Measurements from ENCODE around the gene CIART. TPM values are rescaled to one million over a fixed set of nuclear protein-coding genes. Genes with fewer than 3 reads are reported as not detected.
"Not testable (repeated sequence)": the region's sequence is repeated elsewhere in the genome, so short reads cannot be mapped to it uniquely, and the experiment has no call there.

The CIART gene
- total and polyA plus RNA-seq, 2 experiments from 2014 or later, result 1.8 to 7.1 TPM

DNA sequence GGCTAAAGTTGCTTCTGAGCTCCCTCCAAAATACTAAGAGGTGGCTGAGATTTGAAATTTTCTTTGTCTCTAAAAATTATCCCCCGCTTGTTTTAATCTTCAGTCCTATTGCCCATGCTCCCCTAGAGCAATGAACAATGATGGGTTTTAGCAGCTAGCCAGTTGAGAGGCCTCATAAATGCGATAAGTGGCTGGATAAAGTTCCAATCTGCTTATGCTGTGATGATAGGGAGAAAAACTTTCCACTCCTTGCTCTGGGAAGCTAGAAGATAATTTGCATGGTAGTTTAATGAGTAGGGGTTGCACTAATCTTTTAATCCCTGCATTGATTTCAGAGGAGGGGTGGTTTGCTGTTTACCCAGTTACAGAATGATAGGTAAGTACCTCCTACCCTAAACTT, 29.4 kb downstream of the CIART start:
- Histone ChIP-seq H3K79me2 (no peaks in the 10 kb centered on the region), H3K4me3 (no peak overlapping the region), H4K20me1 (ENCODE audit: insufficient read depth, poor library complexity, severe bottlenecking) (no peaks in the 10 kb centered on the region), H3K27me3 (no peaks in the 10 kb centered on the region), H3K27ac (no peak overlapping the region), H2AFZ (no peak overlapping the region), H3K9me2 (replicated peaks; ENCODE audit: insufficient read depth) (no peaks in the 10 kb centered on the region), H3K4me2 (no peak overlapping the region), H3K4me1 (ENCODE audit: insufficient read depth) (no peaks in the 10 kb centered on the region), H3K36me3 (replicated peaks; ENCODE audit: insufficient read depth, low read depth) (no peaks in the 10 kb centered on the region), H3K9me3 (ENCODE audit: low read depth) (no peaks in the 10 kb centered on the region)
- WGBS (ENCODE audit: low lambda C conversion rate, missing lambda C conversion rate), result 88% methylated on average over 2 of the region's 2 CpGs
- TF ChIP-seq, protein P1, sequence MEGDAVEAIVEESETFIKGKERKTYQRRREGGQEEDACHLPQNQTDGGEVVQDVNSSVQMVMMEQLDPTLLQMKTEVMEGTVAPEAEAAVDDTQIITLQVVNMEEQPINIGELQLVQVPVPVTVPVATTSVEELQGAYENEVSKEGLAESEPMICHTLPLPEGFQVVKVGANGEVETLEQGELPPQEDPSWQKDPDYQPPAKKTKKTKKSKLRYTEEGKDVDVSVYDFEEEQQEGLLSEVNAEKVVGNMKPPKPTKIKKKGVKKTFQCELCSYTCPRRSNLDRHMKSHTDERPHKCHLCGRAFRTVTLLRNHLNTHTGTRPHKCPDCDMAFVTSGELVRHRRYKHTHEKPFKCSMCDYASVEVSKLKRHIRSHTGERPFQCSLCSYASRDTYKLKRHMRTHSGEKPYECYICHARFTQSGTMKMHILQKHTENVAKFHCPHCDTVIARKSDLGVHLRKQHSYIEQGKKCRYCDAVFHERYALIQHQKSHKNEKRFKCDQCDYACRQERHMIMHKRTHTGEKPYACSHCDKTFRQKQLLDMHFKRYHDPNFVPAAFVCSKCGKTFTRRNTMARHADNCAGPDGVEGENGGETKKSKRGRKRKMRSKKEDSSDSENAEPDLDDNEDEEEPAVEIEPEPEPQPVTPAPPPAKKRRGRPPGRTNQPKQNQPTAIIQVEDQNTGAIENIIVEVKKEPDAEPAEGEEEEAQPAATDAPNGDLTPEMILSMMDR (IDR thresholded peaks at IDR 0.05; ENCODE audit: poor library complexity), result no peak
- no peak for TF ChIP-seq EZH2phosphoT487 (IDR thresholded peaks at IDR 0.05; ENCODE audit: low read depth, severe bottlenecking, unreplicated experiment)
- no peak for TF ChIP-seq EZH2 (IDR thresholded peaks at IDR 0.05; ENCODE audit: borderline replicate concordance)
- no peak for DNase-seq (ENCODE audit: low spot score)

DNA sequence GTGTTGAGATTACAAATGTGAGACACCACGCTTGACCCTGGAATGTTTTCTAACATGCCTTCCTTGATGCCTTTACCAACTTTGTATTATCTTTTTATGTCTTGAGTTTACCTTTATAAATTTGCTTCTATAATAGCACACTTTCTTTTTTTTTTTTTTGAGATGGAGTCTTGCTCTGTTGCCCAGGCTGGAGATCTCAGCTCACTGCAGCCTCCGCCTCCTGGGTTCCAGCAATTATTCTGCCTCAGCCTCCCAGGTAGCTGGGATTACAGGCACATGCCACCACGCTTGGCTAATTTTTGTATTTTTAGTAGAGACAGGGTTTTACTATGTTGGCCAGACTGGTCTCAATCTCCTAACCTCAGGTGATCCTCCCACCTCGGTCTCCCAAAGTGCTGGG, 32.3 kb downstream of the CIART start:
- H3K36me3 ChIP-seq (replicated peaks; ENCODE audit: insufficient read depth, low read depth); H3K4me2 ChIP-seq; H3K79me2 ChIP-seq; H3K27me3 ChIP-seq; H4K20me1 ChIP-seq (ENCODE audit: insufficient read depth, poor library complexity, severe bottlenecking); H3K4me1 ChIP-seq (ENCODE audit: insufficient read depth); H3K9me2 ChIP-seq (replicated peaks; ENCODE audit: insufficient read depth); H3K9me3 ChIP-seq (ENCODE audit: low read depth); H2AFZ ChIP-seq; H3K4me3 ChIP-seq; DNase-seq (ENCODE audit: low spot score); H3K27ac ChIP-seq: not testable (repeated sequence)
- 92% methylated on average over 4 of the region's 4 CpGs for WGBS (ENCODE audit: low lambda C conversion rate, missing lambda C conversion rate)

DNA sequence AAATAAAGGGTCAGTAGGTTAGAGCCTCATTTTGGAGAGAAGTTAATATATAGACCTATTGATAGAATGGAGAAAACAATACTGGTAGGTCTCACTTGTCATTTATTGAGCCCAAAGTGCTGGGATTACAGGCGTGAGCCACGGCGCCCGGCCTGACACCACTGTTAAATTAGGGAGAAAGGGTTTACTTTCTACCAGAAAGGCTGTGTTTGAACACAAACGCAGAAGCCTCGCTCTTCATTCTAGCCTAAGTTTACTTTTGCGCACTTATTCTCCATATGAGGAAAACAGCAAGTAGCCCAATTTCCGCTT, 38.3 kb downstream of the CIART start:
- TF ChIP-seq EZH2 (IDR thresholded peaks at IDR 0.05; ENCODE audit: borderline replicate concordance) (no peak), EZH2phosphoT487 (IDR thresholded peaks at IDR 0.05; ENCODE audit: low read depth, severe bottlenecking, unreplicated experiment) (no peak)
- TF ChIP-seq, protein P1 (IDR thresholded peaks at IDR 0.05; ENCODE audit: poor library complexity), result no peak
- no peaks in the 10 kb centered on the region for H4K20me1 ChIP-seq (ENCODE audit: insufficient read depth, poor library complexity, severe bottlenecking)
- H3K9me2 ChIP-seq (replicated peaks; ENCODE audit: insufficient read depth), result no peaks in the 10 kb centered on the region
- H3K4me2 ChIP-seq, result peak overlapping the region; percentile 68
- H3K79me2 ChIP-seq, result peaks cover 41% of the 10 kb centered on the region
- WGBS (ENCODE audit: low lambda C conversion rate, missing lambda C conversion rate), result 94% methylated on average over 8 of the region's 8 CpGs
- H3K9me3 ChIP-seq (ENCODE audit: low read depth), result no peaks in the 10 kb centered on the region
- no peaks in the 10 kb centered on the region for H3K4me1 ChIP-seq (ENCODE audit: insufficient read depth)
- peak overlapping the region; percentile 85 for H3K27ac ChIP-seq
- H2AFZ ChIP-seq, result peak overlapping the region; percentile 36
- H3K4me3 ChIP-seq, result peak overlapping the region; percentile 74
- no peak for DNase-seq (ENCODE audit: low spot score)
- no peaks in the 10 kb centered on the region for H3K27me3 ChIP-seq
- peaks cover 1% of the 10 kb centered on the region for H3K36me3 ChIP-seq (replicated peaks; ENCODE audit: insufficient read depth, low read depth)

DNA sequence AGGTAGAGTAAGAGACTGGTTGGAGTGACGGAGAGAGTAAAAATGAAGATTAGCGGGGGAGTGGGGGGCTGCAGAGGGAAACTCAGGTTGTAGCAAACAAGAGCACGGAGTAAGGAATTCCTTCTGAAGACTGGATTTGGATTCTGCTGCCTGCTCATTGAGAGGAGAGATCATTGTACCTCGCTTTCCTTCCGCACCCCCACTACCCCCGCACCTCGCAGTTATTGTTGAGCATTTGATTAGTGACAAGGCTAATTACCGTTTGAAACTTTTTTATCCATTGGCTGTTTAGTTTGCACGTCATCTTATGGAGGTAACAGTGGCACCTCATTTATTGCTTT, 39.4 kb downstream of the CIART start:
- Histone ChIP-seq H3K79me2 (peaks cover 46% of the 10 kb centered on the region), H3K4me1 (ENCODE audit: insufficient read depth) (no peaks in the 10 kb centered on the region), H4K20me1 (ENCODE audit: insufficient read depth, poor library complexity, severe bottlenecking) (no peaks in the 10 kb centered on the region), H3K4me3 (peak overlapping the region; percentile 74), H2AFZ (peak overlapping the region; percentile 68), H3K9me3 (ENCODE audit: low read depth) (no peaks in the 10 kb centered on the region), H3K9me2 (replicated peaks; ENCODE audit: insufficient read depth) (no peaks in the 10 kb centered on the region), H3K36me3 (replicated peaks; ENCODE audit: insufficient read depth, low read depth) (peaks cover 10% of the 10 kb centered on the region), H3K27ac (peak overlapping the region; percentile 85), H3K4me2 (peak overlapping the region; percentile 83), H3K27me3 (no peaks in the 10 kb centered on the region)
- 3% methylated on average over 7 of the region's 9 CpGs for WGBS (ENCODE audit: low lambda C conversion rate, missing lambda C conversion rate)
- no peak for DNase-seq (ENCODE audit: low spot score)
- TF ChIP-seq, protein P1 (IDR thresholded peaks at IDR 0.05; ENCODE audit: poor library complexity), result no peak
- TF ChIP-seq EZH2 (IDR thresholded peaks at IDR 0.05; ENCODE audit: borderline replicate concordance) (no peak), EZH2phosphoT487 (IDR thresholded peaks at IDR 0.05; ENCODE audit: low read depth, severe bottlenecking, unreplicated experiment) (no peak)

Data from hepatocyte (in vitro differentiated cells).